Sigmoid colon (tissue), 7 donors: ENCODE results near the gene GPBP1. TPM values are rescaled to one million over a fixed set of nuclear protein-coding genes. Genes with fewer than 3 reads are reported as not detected.
A peak's percentile ranks its signal among the peaks of the same experiment; 100 is the strongest.

ENCODE experiments used
- DNase-seq: peaks from one replicate; pipeline ENCODE4 v3.0.0-alpha.2; 2019
- H3K27ac ChIP-seq, 4 donors: fragments of 200-600 bp; sonication (generic); one replicate each; pipeline ENCODE4 v1.5.1; 2016 to 2019; ENCODE audit warnings: mild to moderate bottlenecking in 1 of 4
- H3K27me3 ChIP-seq, 3 donors: fragments of 200-600 bp; sonication (generic); one replicate each; pipeline ENCODE4 v1.5.1; 2019; ENCODE audit warnings: mild to moderate bottlenecking in 1 of 3
- H3K36me3 ChIP-seq, 4 donors: fragments of 200-600 bp; sonication (generic); one replicate each; pipeline ENCODE4 v1.5.1; 2016 to 2019
- H3K4me1 ChIP-seq, 4 donors: fragments of 200-600 bp; sonication (generic); one replicate each; pipeline ENCODE4 v1.5.1; 2017 to 2019
- H3K4me3 ChIP-seq, 4 donors: fragments of 200-600 bp; sonication (generic); one replicate each; pipeline ENCODE4 v1.5.1; 2017 to 2019; ENCODE audit warnings: mild to moderate bottlenecking in 2 of 4, moderate library complexity in 1 of 4
- H3K9me3 ChIP-seq, 4 donors: fragments of 200-600 bp in 3 of 4; sonication (generic) in 3 of 4; one replicate each; pipeline versions ENCODE4 v1.5.1 to v1.6.1; 2013 to 2019
- EP300 ChIP-seq, 4 donors: sonication (generic); formaldehyde crosslinking; IDR thresholded peaks; one replicate each; pipeline ENCODE4 v1.6.1; 2017; ENCODE audit warnings: antibody characterized with exemption in 4 of 4
- POLR2A ChIP-seq, 2 donors: fragments of 450-650 bp; IDR thresholded peaks; one replicate each; pipeline ENCODE4 v1.6.1; 2016; ENCODE audit warnings: antibody characterized with exemption in 2 of 2, mild to moderate bottlenecking in 2 of 2, moderate library complexity in 2 of 2
- POLR2AphosphoS5 ChIP-seq, 4 donors: sonication (generic); formaldehyde crosslinking; IDR thresholded peaks; one replicate each; pipeline ENCODE4 v1.6.1; 2017; ENCODE audit warnings: antibody characterized with exemption in 4 of 4
- WGBS, 2 donors: extraction: QIAGEN DNeasy Blood & Tissue Kit; methylation state at CpG; one replicate each; pipeline ENCODE4 v1.1.7; 2013; 5-methylcytosine and 5-hydroxymethylcytosine counted together
- intact Hi-C: fragments of 100-400 bp; cut with DNase I; formaldehyde crosslinking; loops from one replicate; pipeline ENCODE4 v1.15.1; 2023
- polyA plus RNA-seq, 3 donors: library from polyadenylated mRNA; stranded (reverse); fragments of 200-250 nt; gene quantifications; one replicate each; pipeline ENCODE4 v1.2.3, GENCODE V29; 2013
- total RNA-seq, 4 donors: library from RNA; depleted of rRNA; stranded (reverse); fragments of >200 nt; gene quantifications; one replicate each; pipeline ENCODE4 v1.1.0, GENCODE V29; 2016
- TF ChIP-seq, protein P1 (sequence below), 4 experiments: fragments of 450-650 bp in 3 of 4; fragments of 200-600 bp in 1 of 4; IDR thresholded peaks; one replicate each; pipeline ENCODE4 v1.5.1; 2016 to 2019; ENCODE audit warnings: antibody characterized with exemption in 4 of 4, mild to moderate bottlenecking in 3 of 4, moderate library complexity in 2 of 4
- donor health status: healthy with polysubstance abuse.
- donor health status: Bipolar disorder and iron deficiency.
- donor health status: healthy.

The GPBP1 gene
- total and polyA plus RNA-seq, 7 donors: 32.4 to 69.2 (median 52.3) TPM

GRCh38 chr5:57259704-57260103, 85.8 kb downstream of the GPBP1 start:
- intact Hi-C loops: no loop called here
- Histone ChIP-seq H3K4me3 (no peak overlapping the region), H3K4me1 (no peaks in the 10 kb centered on the region), H3K36me3 (peaks cover 8 to 79% (median 15%) of the 10 kb centered on the region in 4 donors), H3K27ac (no peak overlapping the region), H3K9me3 (no peaks in the 10 kb centered on the region), H3K27me3 (no peaks in the 10 kb centered on the region)
- no peak for TF ChIP-seq EP300 (IDR thresholded peaks at IDR 0.05)
- TF ChIP-seq POLR2A (IDR thresholded peaks at IDR 0.05): no peak
- TF ChIP-seq, protein P1, sequence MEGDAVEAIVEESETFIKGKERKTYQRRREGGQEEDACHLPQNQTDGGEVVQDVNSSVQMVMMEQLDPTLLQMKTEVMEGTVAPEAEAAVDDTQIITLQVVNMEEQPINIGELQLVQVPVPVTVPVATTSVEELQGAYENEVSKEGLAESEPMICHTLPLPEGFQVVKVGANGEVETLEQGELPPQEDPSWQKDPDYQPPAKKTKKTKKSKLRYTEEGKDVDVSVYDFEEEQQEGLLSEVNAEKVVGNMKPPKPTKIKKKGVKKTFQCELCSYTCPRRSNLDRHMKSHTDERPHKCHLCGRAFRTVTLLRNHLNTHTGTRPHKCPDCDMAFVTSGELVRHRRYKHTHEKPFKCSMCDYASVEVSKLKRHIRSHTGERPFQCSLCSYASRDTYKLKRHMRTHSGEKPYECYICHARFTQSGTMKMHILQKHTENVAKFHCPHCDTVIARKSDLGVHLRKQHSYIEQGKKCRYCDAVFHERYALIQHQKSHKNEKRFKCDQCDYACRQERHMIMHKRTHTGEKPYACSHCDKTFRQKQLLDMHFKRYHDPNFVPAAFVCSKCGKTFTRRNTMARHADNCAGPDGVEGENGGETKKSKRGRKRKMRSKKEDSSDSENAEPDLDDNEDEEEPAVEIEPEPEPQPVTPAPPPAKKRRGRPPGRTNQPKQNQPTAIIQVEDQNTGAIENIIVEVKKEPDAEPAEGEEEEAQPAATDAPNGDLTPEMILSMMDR (IDR thresholded peaks at IDR 0.05): no peak
- TF ChIP-seq POLR2AphosphoS5 (IDR thresholded peaks at IDR 0.05): no peak
- no peak for DNase-seq

DNA sequence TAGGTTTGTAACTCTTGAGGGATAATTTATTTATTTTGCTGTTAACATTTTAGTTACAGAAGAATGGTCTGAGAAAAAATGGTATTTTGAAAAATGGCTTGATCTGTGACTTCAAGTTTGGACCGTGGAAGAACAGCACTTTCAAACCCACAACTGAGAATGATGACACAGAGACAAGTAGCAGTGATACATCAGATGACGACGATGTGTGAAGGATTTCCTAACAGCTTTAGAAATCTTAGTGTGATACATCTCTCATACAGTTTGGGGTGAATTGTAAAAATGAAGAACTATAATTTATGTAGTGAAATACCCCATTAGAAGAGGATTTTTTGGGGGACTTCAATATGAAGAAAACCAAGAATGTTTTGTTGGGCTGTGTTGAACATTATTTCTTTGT, 88.7 kb downstream of the GPBP1 start:
- intact Hi-C loops: no loop called here
- Histone ChIP-seq H3K36me3 (peaks cover 8 to 53% (median 12%) of the 10 kb centered on the region in 4 donors), H3K9me3 (no peaks in the 10 kb centered on the region), H3K4me1 (peaks cover 0 to under 1% (median 0%) of the 10 kb centered on the region in 4 donors), H3K4me3 (no peak overlapping the region), H3K27ac (no peak overlapping the region), H3K27me3 (no peaks in the 10 kb centered on the region)
- no peak for DNase-seq
- TF ChIP-seq POLR2AphosphoS5 (IDR thresholded peaks at IDR 0.05) (no peak), POLR2A (IDR thresholded peaks at IDR 0.05) (no peak), EP300 (IDR thresholded peaks at IDR 0.05) (no peak)
- TF ChIP-seq, protein P1 (IDR thresholded peaks at IDR 0.05): no peak
- 80 to 89% methylated on average over 3 of the region's 3 CpGs for WGBS, 2 donors

- TF ChIP-seq, protein P1 (IDR thresholded peaks at IDR 0.05): no peak
- TF ChIP-seq POLR2AphosphoS5 (IDR thresholded peaks at IDR 0.05) (no peak), POLR2A (IDR thresholded peaks at IDR 0.05) (no peak), EP300 (IDR thresholded peaks at IDR 0.05) (no peak)
- H3K36me3 ChIP-seq: peaks cover 2 to 19% (median 3%) of the 10 kb centered on the region in 4 donors
- H3K27me3 ChIP-seq: no peaks in the 10 kb centered on the region
- no peak overlapping the region for H3K4me3 ChIP-seq
- H3K27ac ChIP-seq: no peak overlapping the region
- H3K9me3 ChIP-seq: no peaks in the 10 kb centered on the region
- 23 to 57% methylated on average over 2 of the region's 2 CpGs for WGBS, 2 donors
- peaks cover 0 to 9% (median 0%) of the 10 kb centered on the region in 4 donors for H3K4me1 ChIP-seq
- intact Hi-C loops: no loop called here
- DNase-seq: no peak
These were observed 93.9 kb downstream of the GPBP1 start for GRCh38 chr5:57267805-57268204.

GRCh38 chr5:57276353-57276752, 102.5 kb downstream of the GPBP1 start:
- Histone ChIP-seq H3K9me3 (no peaks in the 10 kb centered on the region), H3K27me3 (no peaks in the 10 kb centered on the region), H3K36me3 (no peaks in the 10 kb centered on the region), H3K4me3 (no peak overlapping the region), H3K27ac (no peak overlapping the region), H3K4me1 (no peaks in the 10 kb centered on the region)
- TF ChIP-seq, protein P1 (IDR thresholded peaks at IDR 0.05): no peak
- no peak for TF ChIP-seq POLR2A (IDR thresholded peaks at IDR 0.05)
- intact Hi-C loops: no loop called here
- DNase-seq: no peak
- WGBS, 2 donors: 84 to 85% methylated on average over 5 of the region's 5 CpGs

GRCh38 chr5:57277085-57277484, 103.2 kb downstream of the GPBP1 start:
- Histone ChIP-seq H3K4me1 (no peaks in the 10 kb centered on the region), H3K27ac (no peak overlapping the region), H3K27me3 (no peaks in the 10 kb centered on the region), H3K9me3 (no peaks in the 10 kb centered on the region), H3K36me3 (no peaks in the 10 kb centered on the region), H3K4me3 (no peak overlapping the region)
- WGBS, 2 donors: 88 to 94% methylated on average over 1 of the region's 1 CpG
- TF ChIP-seq POLR2A (IDR thresholded peaks at IDR 0.05): no peak
- TF ChIP-seq POLR2AphosphoS5 (IDR thresholded peaks at IDR 0.05): no peak
- TF ChIP-seq, protein P1 (IDR thresholded peaks at IDR 0.05): peak in 1 of 4 experiments; percentile 9
- intact Hi-C loops: no loop called here
- no peak for DNase-seq
